Measurements from ENCODE around the gene PTPRN2.
"Not testable (repeated sequence)": the region's sequence is repeated elsewhere in the genome, so short reads cannot be mapped to it uniquely, and the experiment has no call there.

The PTPRN2 gene

DNA sequence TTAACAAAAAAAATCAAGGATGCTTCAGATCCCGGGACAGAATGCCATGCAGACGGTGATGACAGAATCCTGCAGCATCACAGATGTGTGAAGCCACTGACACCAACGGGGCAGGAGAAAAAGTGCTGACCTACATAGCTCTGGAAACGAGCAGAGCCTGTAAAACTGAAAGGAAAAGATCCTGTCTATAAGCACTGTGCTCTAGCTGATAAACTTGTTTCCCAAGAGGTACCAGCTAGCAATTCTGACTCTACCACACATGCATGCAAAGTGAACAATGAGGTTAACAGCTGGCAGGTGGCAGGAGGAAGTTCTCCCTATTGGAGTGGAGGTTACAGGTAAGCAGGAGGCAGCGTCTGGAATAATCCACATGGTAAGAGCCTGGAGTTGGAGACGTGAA is 75.6 kb downstream of the PTPRN2 start:
- TF ChIP-seq, protein P1, sequence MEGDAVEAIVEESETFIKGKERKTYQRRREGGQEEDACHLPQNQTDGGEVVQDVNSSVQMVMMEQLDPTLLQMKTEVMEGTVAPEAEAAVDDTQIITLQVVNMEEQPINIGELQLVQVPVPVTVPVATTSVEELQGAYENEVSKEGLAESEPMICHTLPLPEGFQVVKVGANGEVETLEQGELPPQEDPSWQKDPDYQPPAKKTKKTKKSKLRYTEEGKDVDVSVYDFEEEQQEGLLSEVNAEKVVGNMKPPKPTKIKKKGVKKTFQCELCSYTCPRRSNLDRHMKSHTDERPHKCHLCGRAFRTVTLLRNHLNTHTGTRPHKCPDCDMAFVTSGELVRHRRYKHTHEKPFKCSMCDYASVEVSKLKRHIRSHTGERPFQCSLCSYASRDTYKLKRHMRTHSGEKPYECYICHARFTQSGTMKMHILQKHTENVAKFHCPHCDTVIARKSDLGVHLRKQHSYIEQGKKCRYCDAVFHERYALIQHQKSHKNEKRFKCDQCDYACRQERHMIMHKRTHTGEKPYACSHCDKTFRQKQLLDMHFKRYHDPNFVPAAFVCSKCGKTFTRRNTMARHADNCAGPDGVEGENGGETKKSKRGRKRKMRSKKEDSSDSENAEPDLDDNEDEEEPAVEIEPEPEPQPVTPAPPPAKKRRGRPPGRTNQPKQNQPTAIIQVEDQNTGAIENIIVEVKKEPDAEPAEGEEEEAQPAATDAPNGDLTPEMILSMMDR (IDR thresholded peaks at IDR 0.05) = no peak
- Histone ChIP-seq H3K4me3 (no peak overlapping the region), H3K27ac (no peak overlapping the region)
- DNase-seq (ENCODE audit: low spot score) = no peak

DNA sequence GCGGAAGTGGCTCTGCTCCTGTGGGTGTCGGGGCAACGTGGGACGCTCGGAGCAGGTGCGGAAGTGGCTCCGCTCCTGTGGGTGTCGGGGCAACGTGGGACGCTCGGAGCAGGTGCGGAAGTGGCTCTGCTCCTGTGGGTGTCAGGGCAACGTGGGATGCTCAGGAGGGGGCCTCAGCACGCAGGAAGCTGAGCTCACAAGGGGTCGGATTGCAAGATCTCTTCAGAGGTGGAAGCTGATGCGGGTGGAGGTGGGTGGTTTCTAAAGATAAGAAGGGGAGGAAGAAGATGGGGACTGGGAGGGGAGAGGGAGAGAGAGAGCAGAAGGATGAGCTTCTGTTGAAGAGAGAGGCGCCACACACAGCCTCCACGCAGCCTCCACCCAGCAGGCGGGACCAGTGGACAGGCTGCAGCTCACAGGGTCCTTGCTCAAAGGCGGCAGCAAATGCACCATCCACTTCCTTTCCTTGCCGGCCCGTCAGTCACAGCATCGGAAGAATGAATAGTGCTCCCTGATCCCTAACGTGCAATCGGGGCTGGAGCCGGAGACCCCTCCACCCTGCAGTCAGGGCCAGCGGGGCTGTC is 78.7 kb downstream of the PTPRN2 start:
- TF ChIP-seq, protein P1 (IDR thresholded peaks at IDR 0.05) = no peak
- DNase-seq (ENCODE audit: low spot score) = no peak
- no peak overlapping the region for H3K27ac ChIP-seq
- H3K4me3 ChIP-seq = no peak overlapping the region

DNA sequence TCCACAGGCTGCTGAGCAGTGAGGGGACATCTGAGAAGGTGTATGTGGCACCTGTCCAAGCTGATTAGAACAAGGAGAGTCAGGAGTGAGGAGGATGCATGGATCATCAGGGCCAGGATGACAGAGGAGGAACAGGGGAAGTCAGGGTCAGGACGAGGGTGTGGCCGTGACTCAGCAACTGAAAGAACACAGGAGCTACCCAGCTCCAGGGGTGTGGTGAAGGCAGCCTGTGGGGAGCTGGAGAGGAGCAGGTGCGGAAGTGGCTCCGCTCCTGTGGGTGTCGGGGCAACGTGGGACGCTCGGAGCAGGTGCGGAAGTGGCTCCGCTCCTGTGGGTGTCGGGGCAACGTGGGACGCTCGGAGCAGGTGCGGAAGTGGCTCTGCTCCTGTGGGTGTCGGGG is 79.3 kb downstream of the PTPRN2 start:
- not testable (repeated sequence) for H3K4me3 ChIP-seq; H3K27ac ChIP-seq; DNase-seq (ENCODE audit: low spot score)

DNA sequence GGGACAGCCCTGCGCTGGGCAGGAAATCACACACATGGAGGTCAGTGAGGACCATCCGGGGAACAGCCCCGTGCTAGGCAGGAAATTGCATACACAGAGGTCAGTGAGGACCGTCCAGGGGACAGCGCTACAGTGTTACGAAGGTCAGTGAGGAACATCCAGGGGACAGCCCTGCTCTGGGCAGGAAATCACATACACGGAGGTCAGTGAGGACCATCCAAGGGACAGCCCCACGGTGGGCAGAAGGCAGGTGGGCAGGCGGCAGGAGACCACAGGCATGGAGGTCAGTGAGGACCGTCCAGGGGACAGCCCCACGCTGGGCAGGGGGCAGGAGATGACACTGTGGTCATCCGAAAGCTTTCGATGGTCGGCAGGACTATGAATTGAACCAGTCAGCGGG is 79.7 kb downstream of the PTPRN2 start:
- DNase-seq (ENCODE audit: low spot score) = no peak
- Histone ChIP-seq H3K4me3 (no peak overlapping the region), H3K27ac (no peak overlapping the region)
- TF ChIP-seq, protein P1 (IDR thresholded peaks at IDR 0.05) = no peak

DNA sequence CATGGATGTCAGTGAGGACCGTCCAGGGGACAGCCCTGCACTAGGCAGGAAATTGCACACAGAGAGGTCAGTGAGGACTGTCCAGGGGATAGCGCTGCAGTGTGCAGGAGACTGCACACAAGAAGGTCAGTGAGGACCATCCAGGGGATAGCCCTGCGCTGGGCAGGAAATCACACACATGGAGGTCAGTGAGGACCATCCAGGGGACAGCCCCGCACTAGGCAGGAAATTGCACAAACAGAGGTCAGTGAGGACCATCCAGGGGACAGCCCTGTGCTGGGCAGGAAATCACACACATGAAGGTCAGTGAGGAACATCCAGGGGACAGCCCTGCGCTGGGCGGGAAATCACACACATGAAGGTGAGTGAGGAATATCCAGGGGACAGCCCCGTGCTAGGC is 80.4 kb downstream of the PTPRN2 start:
- not testable (repeated sequence) for H3K4me3 ChIP-seq; DNase-seq (ENCODE audit: low spot score); H3K27ac ChIP-seq

DNA sequence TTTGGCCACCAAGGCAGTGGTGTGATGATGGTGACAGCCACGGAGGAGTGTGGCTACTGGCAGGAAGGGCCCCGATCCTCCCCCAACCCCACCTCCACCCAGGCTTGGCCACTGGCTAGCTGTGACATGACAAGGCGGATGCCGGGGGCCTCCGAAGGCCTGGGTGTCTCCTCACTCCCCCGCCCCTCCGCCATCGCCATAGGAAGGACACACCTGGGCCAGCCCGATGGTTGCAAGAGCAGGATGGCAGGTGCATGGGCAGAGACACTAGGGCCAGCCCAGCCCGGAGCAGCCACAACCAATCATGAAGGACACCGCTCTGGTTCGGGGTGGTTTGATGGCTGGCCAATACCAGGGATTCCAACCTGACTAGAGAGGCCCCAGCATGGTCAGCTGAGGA is 81.0 kb downstream of the PTPRN2 start:
- Histone ChIP-seq H3K27ac (no peak overlapping the region), H3K4me3 (no peak overlapping the region)
- DNase-seq (ENCODE audit: low spot score) = no peak
- TF ChIP-seq, protein P1 (IDR thresholded peaks at IDR 0.05) = no peak

DNA sequence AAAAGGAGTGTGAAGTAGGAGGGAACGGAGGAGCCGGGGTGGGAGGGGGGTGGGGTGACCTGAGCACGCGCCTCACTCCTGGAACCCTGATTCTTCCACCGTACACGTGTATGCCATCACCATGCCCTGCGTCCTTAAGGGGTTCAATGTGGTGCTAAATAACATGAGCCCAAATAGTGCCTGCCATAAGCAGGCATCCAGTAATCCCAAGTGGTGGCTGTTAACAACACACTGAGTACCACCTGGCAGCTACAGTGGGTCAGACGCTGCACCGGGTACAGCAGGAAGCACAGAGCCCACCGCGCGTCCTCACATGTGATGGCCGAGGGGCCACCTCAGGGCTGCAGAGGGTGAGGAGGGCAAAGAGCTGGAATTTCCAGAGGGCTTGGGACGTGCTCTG is 81.9 kb downstream of the PTPRN2 start:
- no peak overlapping the region for H3K27ac ChIP-seq
- no peak overlapping the region for H3K4me3 ChIP-seq
- TF ChIP-seq, protein P1 (IDR thresholded peaks at IDR 0.05) = no peak
- no peak for DNase-seq (ENCODE audit: low spot score)

DNA sequence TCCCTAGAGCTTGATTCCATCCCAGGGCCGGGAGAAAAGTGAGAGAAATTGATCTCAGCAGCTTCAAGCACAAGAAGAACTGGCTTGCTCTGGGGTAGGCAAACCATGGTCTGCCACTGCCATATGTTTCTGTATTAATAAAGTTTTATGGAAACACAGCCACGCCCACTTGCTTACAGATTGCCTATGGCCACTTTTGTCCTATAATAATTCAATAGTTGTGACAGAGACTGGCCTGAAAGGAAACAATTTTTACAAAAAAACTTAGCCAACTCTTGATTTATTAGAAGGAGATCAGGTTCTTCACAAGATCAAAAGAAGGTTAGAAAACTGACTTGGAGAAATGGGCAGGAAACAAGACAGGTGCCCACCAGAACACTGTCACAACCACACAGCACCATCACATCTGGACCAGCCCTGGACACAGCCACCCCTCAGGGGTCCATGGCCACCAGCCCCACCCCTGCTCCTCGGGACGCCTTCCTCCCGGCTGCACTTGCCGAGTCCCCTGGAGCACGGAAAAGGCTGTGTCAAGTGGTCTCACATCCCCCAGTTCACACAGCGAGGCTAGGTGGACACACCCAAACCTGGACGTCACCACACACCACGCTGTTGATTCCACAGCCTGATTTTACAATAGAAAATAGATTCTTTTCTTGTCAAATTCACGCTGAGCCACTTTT is 85.4 kb downstream of the PTPRN2 start:
- TF ChIP-seq, protein P1 (IDR thresholded peaks at IDR 0.05) = no peak
- no peak for DNase-seq (ENCODE audit: low spot score)
- no peak overlapping the region for H3K4me3 ChIP-seq
- no peak overlapping the region for H3K27ac ChIP-seq
